Activated CD4-positive, alpha-beta T cell treated with anti-CD3 and anti-CD28 coated beads for 1 hour (primary cell): ENCODE data around the gene WASL.
"Not testable (repeated sequence)": the region's sequence is repeated elsewhere in the genome, so short reads cannot be mapped to it uniquely, and the experiment has no call there.

Experiments used
- DNase-seq: peaks from one replicate; pipeline ENCODE4 v3.0.0-alpha.2; 2020

The WASL gene

GRCh38 chr7:123729218-123729578 is 19.6 kb downstream of the WASL start:
- DNase-seq = no peak

DNA sequence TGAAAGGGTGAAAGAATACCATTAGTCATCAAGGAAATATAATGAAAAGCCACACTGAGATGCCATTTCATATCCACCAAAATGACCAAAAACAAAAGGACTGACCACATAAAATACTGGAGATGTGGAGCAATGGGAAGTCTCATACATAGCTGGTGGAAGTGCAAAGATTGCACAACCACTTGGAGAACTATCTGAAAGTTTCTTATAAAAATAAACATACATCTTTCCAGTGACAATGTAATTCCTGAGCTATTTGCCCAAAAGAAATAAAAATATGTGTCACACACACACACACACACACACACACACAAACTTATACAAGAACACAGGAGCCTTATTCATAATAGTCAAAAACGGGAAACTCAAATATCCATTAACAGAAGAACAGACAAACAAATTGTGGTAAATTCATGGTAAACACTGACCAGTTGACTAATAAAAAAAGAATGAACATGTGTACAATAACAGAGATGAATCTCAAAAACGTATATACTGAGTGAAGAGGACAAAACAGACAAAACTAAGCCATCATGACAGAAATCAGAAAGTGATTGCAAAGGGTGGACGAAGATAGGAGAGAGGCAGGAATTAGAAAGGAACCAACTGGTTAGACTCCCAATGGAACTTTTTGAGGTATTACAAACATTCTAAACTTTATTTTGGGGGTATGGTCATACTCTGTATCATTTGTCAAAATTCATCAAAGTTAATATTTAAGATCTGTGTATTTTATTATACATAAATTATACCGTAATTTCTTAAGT is 21.5 kb downstream of the WASL start:
- no peak for DNase-seq

DNA sequence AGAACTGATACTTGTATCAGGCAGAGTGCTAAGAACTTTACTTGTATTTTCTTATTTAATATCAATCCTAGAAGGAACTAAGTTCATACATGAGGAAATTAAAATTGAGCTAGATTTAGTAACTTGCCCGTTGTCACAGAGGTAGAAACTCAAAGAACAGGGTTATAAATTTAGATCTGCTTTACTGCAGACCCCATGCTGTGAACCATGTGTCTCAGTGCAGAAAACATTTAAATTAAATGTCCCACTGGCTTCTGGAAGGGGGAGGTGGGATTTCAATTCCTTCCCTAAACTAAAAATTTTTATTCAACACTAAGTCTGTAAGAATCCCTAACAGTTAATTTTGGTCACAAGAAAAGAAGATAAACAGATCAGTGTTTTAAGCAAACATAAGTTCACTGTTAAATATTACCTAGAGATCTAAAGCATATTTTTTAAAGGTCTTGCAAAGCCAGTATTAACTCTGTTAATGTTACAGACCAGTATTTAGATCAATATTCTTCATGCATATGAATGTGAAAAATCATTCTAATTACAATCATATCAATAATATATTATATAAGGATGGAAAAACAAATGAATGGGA is 23.1 kb downstream of the WASL start:
- no peak for DNase-seq

DNA sequence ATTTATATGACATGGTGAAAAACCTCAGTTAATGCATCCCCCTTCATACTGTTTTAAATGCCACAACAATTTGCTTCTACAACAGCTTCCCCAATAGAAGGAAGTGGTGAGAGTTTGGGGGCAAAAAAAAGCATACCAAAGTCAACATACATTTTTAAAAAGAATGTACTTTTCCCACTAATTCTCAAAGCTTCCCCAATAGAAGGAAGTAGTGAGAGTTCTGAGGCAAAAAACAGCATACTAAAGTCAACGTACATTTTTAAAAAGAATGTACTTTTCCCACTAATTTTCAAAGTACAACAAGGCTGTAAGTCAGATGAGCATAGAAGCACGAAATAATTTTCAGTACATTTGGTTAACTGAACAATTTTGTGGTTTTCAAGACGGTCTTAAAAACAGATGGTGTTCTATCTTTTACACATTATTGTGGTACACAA is 24.0 kb downstream of the WASL start:
- no peak for DNase-seq

DNA sequence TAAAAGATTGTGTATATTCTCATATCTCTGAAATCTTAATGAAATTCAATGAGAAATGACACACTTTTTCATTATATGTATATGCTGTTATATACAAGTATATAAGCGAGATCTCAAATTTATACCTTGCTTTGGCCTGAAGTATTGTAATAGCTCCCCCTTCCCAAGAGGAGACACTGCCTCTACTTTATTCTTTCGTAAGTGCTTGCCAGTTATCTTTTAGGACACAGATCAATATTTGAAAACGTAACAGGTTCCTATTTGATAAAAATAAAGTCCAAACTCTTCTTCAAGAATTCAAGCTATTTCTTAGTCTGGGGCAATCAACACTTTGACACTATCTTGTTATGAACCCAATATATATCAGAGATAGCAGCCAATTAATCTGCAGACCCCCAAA is 24.9 kb downstream of the WASL start:
- DNase-seq = no peak

GRCh38 chr7:123720527-123720926 is 28.3 kb downstream of the WASL start:
- DNase-seq = not testable (repeated sequence)

- DNase-seq = no peak
Observed at GRCh38 chr7:123719197-123719721, 29.5 kb downstream of the WASL start.

DNA sequence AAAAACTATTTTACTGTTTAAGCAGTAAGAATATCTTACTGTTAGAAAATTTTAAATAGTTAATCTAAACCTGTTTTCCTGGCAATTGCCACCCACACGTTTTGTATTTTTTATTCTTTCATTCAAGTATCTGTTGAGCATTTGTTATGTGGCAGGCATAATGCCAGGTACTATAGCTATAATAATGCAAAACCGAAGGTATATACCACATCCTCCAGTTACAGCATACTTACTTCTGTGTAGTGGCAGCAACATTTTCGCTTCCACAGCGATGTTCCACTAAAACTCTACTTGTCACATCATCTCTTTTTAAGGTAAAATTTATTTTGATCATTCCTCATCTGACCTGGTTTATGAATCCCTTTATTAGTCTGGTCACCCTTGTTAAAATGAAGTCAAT is 30.0 kb downstream of the WASL start:
- no peak for DNase-seq

DNA sequence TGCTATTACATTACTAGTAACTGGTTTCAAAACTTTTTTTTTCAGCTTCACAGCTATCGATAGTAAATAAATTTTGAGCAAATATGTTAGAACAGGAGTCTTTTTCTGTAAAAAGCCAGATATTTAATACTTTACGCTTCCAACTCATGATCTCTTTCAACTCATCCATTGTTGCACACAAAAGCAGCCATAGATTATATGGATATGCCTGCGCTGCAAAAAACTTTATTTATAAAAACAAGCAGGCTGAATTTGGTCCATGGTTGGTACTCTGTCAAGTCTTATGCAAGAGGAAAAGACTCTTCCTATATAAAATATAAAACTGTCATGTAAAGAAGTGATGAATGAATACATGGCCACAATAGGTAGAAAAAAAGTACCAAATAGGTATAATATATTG is 31.1 kb downstream of the WASL start:
- DNase-seq = no peak

- DNase-seq = no peak
Observed at GRCh38 chr7:123716877-123717276, 31.9 kb downstream of the WASL start.

DNA sequence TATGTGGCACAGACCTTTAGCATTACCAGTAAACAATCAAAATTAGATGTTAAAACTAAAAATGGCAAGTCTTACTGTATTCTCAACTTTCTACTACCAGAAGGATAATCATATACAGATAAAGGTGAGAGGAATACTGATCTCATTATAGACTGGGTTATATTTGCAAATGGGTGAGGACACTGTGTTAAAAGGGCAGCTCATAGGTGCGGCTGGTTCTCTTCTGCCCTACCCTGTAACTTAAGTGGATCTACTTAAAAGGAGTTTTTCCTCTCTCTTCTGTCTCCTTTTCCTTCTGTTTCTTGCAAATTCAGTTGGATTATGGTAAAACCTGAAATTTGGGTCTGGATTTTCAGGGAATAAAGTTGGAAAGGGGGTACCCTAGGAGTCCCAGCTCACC is 33.0 kb downstream of the WASL start:
- DNase-seq = no peak

GRCh38 chr7:123715198-123715597 is 33.6 kb downstream of the WASL start:
- DNase-seq = no peak

GRCh38 chr7:123714296-123715080 is 34.3 kb downstream of the WASL start:
- no peak for DNase-seq

GRCh38 chr7:123712619-123713018 is 36.2 kb downstream of the WASL start:
- no peak for DNase-seq

DNA sequence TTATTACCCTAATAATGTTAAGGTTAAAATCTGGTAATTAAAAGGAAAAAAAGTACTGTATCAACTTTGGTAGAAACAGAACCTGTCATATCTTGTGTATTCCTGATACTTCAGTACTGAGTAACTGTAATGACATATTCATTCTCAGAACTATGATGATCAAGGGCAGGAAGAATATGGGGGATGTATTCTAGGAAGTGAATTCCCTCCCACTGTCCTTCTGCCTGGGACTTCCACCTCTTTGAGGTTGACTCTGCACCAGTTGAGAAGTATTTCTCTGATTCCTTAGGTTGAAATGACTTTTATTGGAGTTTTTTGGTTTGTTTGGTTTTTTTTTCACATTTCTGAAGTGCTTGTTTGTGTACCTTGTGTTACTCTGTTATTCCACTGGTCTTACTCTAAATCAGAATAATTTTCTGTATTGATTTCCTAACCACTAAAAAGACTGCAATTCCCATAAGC is 36.9 kb downstream of the WASL start:
- DNase-seq = no peak

DNA sequence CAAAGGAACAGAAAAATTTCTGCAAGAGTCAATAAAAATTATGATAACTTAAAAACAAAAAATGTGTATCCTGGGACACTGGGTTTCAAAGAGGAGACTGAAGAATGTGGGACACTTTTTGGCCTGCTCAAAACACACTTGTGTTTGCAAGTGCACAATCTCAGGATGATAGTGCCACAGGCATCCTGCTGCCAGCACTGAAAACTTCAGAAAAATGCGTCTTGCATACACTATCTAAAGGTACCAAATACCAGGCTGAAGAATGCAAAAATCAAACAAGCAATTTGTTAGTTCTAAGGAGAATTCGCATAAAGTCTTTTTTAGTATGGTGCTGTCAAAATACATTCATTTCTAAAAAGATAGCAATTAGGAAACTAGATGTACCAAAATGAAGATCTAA is 38.1 kb downstream of the WASL start:
- DNase-seq = no peak

DNA sequence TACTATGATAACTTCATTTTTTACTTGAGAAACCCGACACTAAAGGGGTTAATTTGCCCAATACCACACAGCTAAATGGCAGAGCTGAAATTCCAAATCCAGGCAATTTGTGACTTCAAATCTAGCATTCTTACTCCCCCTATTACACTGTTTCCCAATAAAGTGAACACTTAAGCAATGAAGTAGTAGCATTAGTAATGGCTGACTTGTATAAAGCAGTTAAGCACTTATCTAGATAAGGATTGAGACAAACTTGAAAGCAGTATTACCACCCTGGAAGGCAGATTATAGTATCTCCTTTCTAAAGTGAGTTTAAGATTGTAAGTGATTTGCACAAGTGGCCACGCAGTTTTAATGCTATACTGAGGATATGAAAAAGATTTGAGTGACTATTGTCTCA is 39.3 kb downstream of the WASL start:
- DNase-seq = no peak

DNA sequence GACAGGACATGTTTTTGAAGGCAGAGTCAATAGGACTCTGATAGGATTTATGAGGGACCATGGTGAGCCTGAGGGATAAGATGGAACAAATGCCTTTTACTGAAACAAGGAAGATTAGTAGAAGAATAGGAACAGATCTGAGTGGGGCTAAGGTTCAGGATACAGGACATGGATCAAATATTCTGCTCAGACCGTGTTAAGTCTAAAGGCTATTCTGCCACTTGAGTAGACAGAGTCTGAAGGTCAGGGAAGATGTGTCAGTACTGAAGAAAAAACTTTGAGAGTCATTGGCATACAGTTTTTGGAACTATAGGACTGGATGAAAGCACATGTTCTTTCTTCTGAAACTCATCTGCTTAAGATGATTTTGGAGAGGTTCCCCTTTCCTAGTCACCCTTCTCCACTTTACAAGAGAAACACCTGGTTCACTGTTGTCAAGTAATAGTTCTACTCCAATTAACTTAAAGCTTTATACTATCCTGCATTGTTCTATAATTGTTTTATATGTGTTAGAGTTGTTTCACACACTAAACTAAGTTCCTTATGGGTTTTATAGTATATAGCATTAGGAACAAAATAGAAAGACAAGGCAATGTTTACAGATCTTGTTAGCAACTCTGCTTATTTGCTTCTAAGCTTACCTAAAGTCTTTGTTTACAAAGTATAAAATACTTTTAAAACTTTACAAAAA is 43.4 kb downstream of the WASL start:
- DNase-seq = no peak

GRCh38 chr7:123695944-123696677 is 52.7 kb downstream of the WASL start:
- no peak for DNase-seq

DNA sequence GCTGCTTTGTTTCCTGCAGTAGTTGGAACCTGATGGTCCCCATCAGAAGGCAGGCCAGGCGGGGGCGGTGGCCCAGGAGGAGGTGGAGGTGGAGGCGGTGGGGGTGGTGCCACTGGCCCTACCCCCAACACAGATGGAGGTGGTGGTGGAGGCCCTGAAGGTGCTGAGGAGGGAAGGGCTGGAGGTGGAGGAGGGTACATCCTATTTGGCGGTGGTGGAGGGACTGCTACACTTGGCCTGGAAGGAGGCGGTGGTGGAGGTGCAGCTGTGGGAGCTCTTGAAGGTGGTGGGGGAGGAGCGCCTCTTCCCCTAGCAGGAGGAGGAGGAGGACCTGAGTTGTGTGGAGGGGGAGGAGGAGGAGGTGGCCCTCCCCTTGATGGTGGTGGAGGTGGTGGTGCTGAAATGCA is 56.3 kb downstream of the WASL start:
- no peak for DNase-seq

- DNase-seq = no peak
Observed at GRCh38 chr7:123690550-123690949, 58.3 kb downstream of the WASL start.

DNA sequence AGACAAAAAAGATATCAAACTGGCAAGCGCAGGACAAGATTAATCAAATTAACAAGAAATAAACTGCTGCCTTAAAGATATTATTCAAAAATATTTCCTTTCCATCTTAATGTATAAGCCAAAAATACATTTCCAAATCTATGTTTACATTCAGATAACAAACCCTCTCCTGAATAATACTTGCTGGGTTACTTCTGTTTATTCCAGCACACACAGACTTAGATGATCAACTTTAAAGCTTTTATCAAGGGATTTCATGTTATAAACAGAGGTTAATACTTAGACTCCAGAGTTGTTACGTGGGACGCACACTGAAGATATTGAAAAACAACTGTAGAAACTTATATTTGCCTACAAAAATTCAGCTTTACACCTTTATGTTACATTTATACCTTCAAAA is 59.6 kb downstream of the WASL start:
- no peak for DNase-seq
